HEK293 (cell line): ENCODE results near the gene ZNF385D.

Experiments used
- CTCF ChIA-PET: fragments of 350-600 bp; formaldehyde crosslinking; extraction: SDS; loops from one replicate; lab custom pipeline; 2021; ENCODE audit warnings: antibody characterized with exemption; lab: Yijun Ruan, JAX
- POLR2A ChIA-PET: fragments of 300-600 bp; formaldehyde crosslinking; extraction: SDS; loops from one replicate; lab custom pipeline; 2020; ENCODE audit warnings: antibody characterized with exemption, inconsistent platforms; lab: Yijun Ruan, JAX
- H3K27ac ChIP-seq: fragments of 200-500 bp; sonication (Bioruptor generic); 2 replicates; pipeline ENCODE4 v1.5.1; 2014; ENCODE audit warnings: low read depth, low read length, control low read depth, inconsistent platforms; ENCODE audit errors: extremely low read depth
- H3K36me3 ChIP-seq, 2 experiments: fragments of 200-500 bp in 1 of 2; sonication (Bioruptor generic) in 1 of 2; 1 replicate in 1 of 2; 2 replicates in 1 of 2; pipeline ENCODE4 v1.5.1; 2014 to 2017; ENCODE audit warnings: inconsistent platforms in 2 of 2, low read length in 2 of 2; ENCODE audit not compliant: control insufficient read depth in 2 of 2, insufficient read depth in 1 of 2
- H3K4me1 ChIP-seq: fragments of 200-500 bp; sonication (Bioruptor generic); 2 replicates; pipeline ENCODE4 v1.5.1; 2014; ENCODE audit warnings: mild to moderate bottlenecking, low read length, inconsistent platforms; ENCODE audit not compliant: control insufficient read depth, insufficient read depth
- H3K4me3 ChIP-seq: 2 replicates; pipeline ENCODE4 v1.5.1; 2011; ENCODE audit warnings: low read depth, mild to moderate bottlenecking, control low read depth, low read length, moderate library complexity
- H3K9me3 ChIP-seq: fragments of 200-500 bp; sonication (Bioruptor generic); 2 replicates; pipeline ENCODE4 v1.5.1; 2014; ENCODE audit warnings: low read depth, low read length, inconsistent platforms; ENCODE audit not compliant: control insufficient read depth, insufficient read depth
- INSM2 ChIP-seq: fragments of 450-650 bp; formaldehyde crosslinking; IDR thresholded peaks from 2 replicates; pipeline ENCODE4 v1.5.1; 2016; ENCODE audit warnings: missing biosample characterization, missing genetic modification characterization
- KLF10 ChIP-seq: fragments of 450-650 bp; IDR thresholded peaks from 2 replicates; pipeline ENCODE4 v1.5.1; 2018; ENCODE audit warnings: missing biosample characterization, mild to moderate bottlenecking, missing genetic modification characterization
- KLF8 ChIP-seq: fragments of 450-650 bp; formaldehyde crosslinking; IDR thresholded peaks from 2 replicates; pipeline ENCODE4 v1.5.1; 2016; ENCODE audit warnings: missing biosample characterization, missing genetic modification characterization
- SALL2 ChIP-seq: fragments of 450-650 bp; formaldehyde crosslinking; IDR thresholded peaks from 2 replicates; pipeline ENCODE4 v1.5.0; 2017; ENCODE audit warnings: missing biosample characterization, mild to moderate bottlenecking, missing genetic modification characterization, borderline replicate concordance
- SCRT1 ChIP-seq: fragments of 450-650 bp; formaldehyde crosslinking; IDR thresholded peaks from 2 replicates; pipeline ENCODE4 v1.5.1; 2016; ENCODE audit warnings: missing biosample characterization, missing genetic modification characterization, borderline replicate concordance
- TSHZ1 ChIP-seq: fragments of 450-650 bp; formaldehyde crosslinking; IDR thresholded peaks from 2 replicates; pipeline ENCODE4 v1.5.1; 2016; ENCODE audit warnings: missing biosample characterization, missing genetic modification characterization, borderline replicate concordance
- ZBTB10 ChIP-seq: fragments of 450-650 bp; formaldehyde crosslinking; IDR thresholded peaks from 2 replicates; pipeline ENCODE4 v1.5.1; 2016; ENCODE audit warnings: missing biosample characterization, missing genetic modification characterization
- ZBTB48 ChIP-seq: fragments of 450-650 bp; formaldehyde crosslinking; IDR thresholded peaks from 2 replicates; pipeline ENCODE4 v1.5.1; 2016; ENCODE audit warnings: missing biosample characterization, missing genetic modification characterization
- ZFHX2 ChIP-seq: fragments of 450-650 bp; formaldehyde crosslinking; conservative IDR thresholded peaks from 2 replicates; pipeline ENCODE4 v1.5.1; 2016; ENCODE audit warnings: missing biosample characterization, missing genetic modification characterization
- ZNF16 ChIP-seq: fragments of 450-650 bp; formaldehyde crosslinking; IDR thresholded peaks from 2 replicates; pipeline ENCODE4 v1.5.1; 2016; ENCODE audit warnings: low read depth, missing biosample characterization, missing genetic modification characterization
- ZNF266 ChIP-seq: fragments of 450-650 bp; formaldehyde crosslinking; IDR thresholded peaks from 2 replicates; pipeline ENCODE4 v1.5.1; 2016; ENCODE audit warnings: missing biosample characterization, missing genetic modification characterization, low read depth
- ZNF354C ChIP-seq: fragments of 450-650 bp; formaldehyde crosslinking; IDR thresholded peaks from 2 replicates; pipeline ENCODE4 v1.5.1; 2016; ENCODE audit warnings: missing biosample characterization, missing genetic modification characterization, low read depth, borderline replicate concordance
- ZNF600 ChIP-seq: fragments of 450-650 bp; formaldehyde crosslinking; IDR thresholded peaks from 2 replicates; pipeline ENCODE4 v1.5.1; 2016; ENCODE audit warnings: missing biosample characterization, missing genetic modification characterization
- ZNF624 ChIP-seq: fragments of 450-650 bp; formaldehyde crosslinking; IDR thresholded peaks from 2 replicates; pipeline ENCODE4 v1.5.1; 2017; ENCODE audit warnings: missing biosample characterization, missing genetic modification characterization
- ZNF639 ChIP-seq: fragments of 450-650 bp; formaldehyde crosslinking; IDR thresholded peaks from 2 replicates; pipeline ENCODE4 v1.5.1; 2016; ENCODE audit warnings: missing biosample characterization, missing genetic modification characterization
- ZNF658 ChIP-seq: fragments of 450-650 bp; formaldehyde crosslinking; IDR thresholded peaks from 2 replicates; pipeline ENCODE4; 2016; ENCODE audit warnings: missing biosample characterization, missing genetic modification characterization
- ZNF664 ChIP-seq: fragments of 450-650 bp; formaldehyde crosslinking; IDR thresholded peaks from 2 replicates; pipeline ENCODE4 v1.5.1; 2016; ENCODE audit warnings: missing biosample characterization, missing genetic modification characterization
- ZNF704 ChIP-seq: fragments of 450-650 bp; formaldehyde crosslinking; IDR thresholded peaks from 2 replicates; pipeline ENCODE4 v1.5.1; 2016; ENCODE audit warnings: missing biosample characterization, missing genetic modification characterization
- ZNF76 ChIP-seq: fragments of 450-650 bp; formaldehyde crosslinking; IDR thresholded peaks from 2 replicates; pipeline ENCODE4; 2016; ENCODE audit warnings: low read depth, missing biosample characterization, missing genetic modification characterization, borderline replicate concordance
- ZNF792 ChIP-seq: fragments of 450-650 bp; formaldehyde crosslinking; IDR thresholded peaks from 2 replicates; pipeline ENCODE4 v1.5.1; 2016; ENCODE audit warnings: missing biosample characterization, missing genetic modification characterization

Gene ZNF385D

GRCh38 chr3:21790466-21790865 is 39.5 kb upstream of the ZNF385D start (continued):
- TF ChIP-seq ZNF704 = no peak
- TF ChIP-seq, all 188 proteins: peak for 0

GRCh38 chr3:21789730-21790129 is 38.7 kb upstream of the ZNF385D start:
- no peaks in the 10 kb centered on the region for H3K36me3 ChIP-seq
- no peak overlapping the region for H3K4me3 ChIP-seq
- H3K27ac ChIP-seq = no peak overlapping the region
- H3K4me1 ChIP-seq = no peaks in the 10 kb centered on the region
- no peaks in the 10 kb centered on the region for H3K9me3 ChIP-seq
- no peak for TF ChIP-seq ZNF792
- no peak for TF ChIP-seq SALL2
- no peak for TF ChIP-seq ZNF16 (tag by site-specific recombination)
- no peak for TF ChIP-seq KLF10 (tag by site-specific recombination)
- TF ChIP-seq ZBTB48 (tag by site-specific recombination) = no peak
- TF ChIP-seq ZNF639 (tag by site-specific recombination) = no peak
- no peak for TF ChIP-seq ZNF664 (tag by site-specific recombination)
- no peak for TF ChIP-seq ZNF354C (tag by site-specific recombination)
- no peak for TF ChIP-seq SCRT1 (tag by site-specific recombination)
- TF ChIP-seq TSHZ1 = no peak
- TF ChIP-seq INSM2 (tag by site-specific recombination) = no peak
- no peak for TF ChIP-seq ZBTB10 (tag by site-specific recombination)
- TF ChIP-seq ZNF658 = no peak
- TF ChIP-seq ZFHX2 (tag by site-specific recombination) = no peak
- TF ChIP-seq ZNF600 (tag by site-specific recombination) = no peak
- no peak for TF ChIP-seq ZNF266 (tag by site-specific recombination)
- no peak for TF ChIP-seq ZNF624
- no peak for TF ChIP-seq KLF8 (tag by site-specific recombination)
- TF ChIP-seq ZNF76 = no peak
- TF ChIP-seq, all 188 proteins: peak for 0
- ChIA-PET CTCF (interaction anchor here (0.7 kb wide), 1 partner anchor 669 kb away, joined by 4 read pairs; no protein-coding TSS in a partner anchor), POLR2A (no interaction called here)
